Measurements from ENCODE around the gene CCDC116. TPM values are rescaled to one million over a fixed set of nuclear protein-coding genes. Genes with fewer than 3 reads are reported as not detected.

Gene CCDC116
- total RNA-seq, 2 donors from 2014 or later, result 0.59 TPM; not detected in 1

DNA sequence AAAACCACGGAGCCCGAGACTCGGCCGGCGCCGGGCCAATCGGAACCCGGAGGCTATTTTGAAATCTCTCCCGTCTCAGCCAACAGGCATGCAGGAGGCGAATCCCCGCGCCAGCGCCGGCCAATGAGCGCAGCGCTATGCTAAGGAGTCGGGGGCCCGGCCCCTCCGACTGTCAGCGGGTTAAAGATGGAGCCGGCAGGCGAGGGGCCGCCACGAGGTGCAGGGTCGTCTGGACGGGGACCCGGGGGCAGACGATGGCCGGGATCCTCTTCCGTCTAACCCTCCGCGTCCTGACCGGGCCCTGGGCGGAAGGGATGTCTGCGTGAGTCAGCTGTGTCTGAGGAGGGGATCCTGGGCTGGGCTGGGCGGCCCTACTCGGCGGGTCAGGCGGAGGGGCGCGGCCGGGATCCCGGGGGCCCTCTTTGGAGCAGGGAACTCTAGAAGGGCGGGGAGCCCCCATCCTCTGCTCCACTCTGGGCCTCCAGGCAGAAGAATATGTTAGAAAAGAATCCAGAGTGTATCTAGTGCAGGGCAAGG, 19.5 kb downstream of the CCDC116 start:
- Histone ChIP-seq H3K36me3 (no peaks in the 10 kb centered on the region), H3K9ac (ENCODE audit: low read depth in 2 of 2, low read length in 2 of 2) (peak overlapping the region; percentile 61 to 70), H3K9me3 (no peaks in the 10 kb centered on the region), H3K4me1 (peaks cover 14% of the 10 kb centered on the region), H3K27ac (no peak overlapping the region), H3K27me3 (no peaks in the 10 kb centered on the region), H3K4me3 (peak overlapping the region; percentile 70)
- no peak for TF ChIP-seq CTCF (IDR thresholded peaks at IDR 0.05)
- peak; percentile 94 for DNase-seq
- intact Hi-C loops (cut with DNase I), result no loop called here

GRCh38 chr22:21652547-21653545, 20.3 kb downstream of the CCDC116 start:
- H3K9me3 ChIP-seq, result no peaks in the 10 kb centered on the region
- no peaks in the 10 kb centered on the region for H3K27me3 ChIP-seq
- H3K36me3 ChIP-seq, result no peaks in the 10 kb centered on the region
- H3K27ac ChIP-seq, result no peak overlapping the region
- DNase-seq, result no peak
- no peak for TF ChIP-seq CTCF (IDR thresholded peaks at IDR 0.05)
- peak overlapping the region in 1 of 2 donors; percentile 70 for H3K9ac ChIP-seq (ENCODE audit: low read depth in 2 of 2, low read length in 2 of 2)
- peak overlapping the region; percentile 70 for H3K4me3 ChIP-seq
- intact Hi-C loops (cut with DNase I), result no loop called here
- H3K4me1 ChIP-seq, result peaks cover 14% of the 10 kb centered on the region

GRCh38 chr22:21657020-21657359, 24.4 kb downstream of the CCDC116 start:
- Histone ChIP-seq H3K9ac (ENCODE audit: low read depth in 2 of 2, low read length in 2 of 2) (no peak overlapping the region), H3K36me3 (no peaks in the 10 kb centered on the region), H3K4me3 (peak overlapping the region; percentile 74), H3K27ac (no peak overlapping the region), H3K9me3 (no peaks in the 10 kb centered on the region), H3K27me3 (no peaks in the 10 kb centered on the region), H3K4me1 (peaks cover 4% of the 10 kb centered on the region)
- DNase-seq, result no peak
- no peak for TF ChIP-seq CTCF (IDR thresholded peaks at IDR 0.05)
- intact Hi-C loops (cut with DNase I), result no loop called here

GRCh38 chr22:21657360-21658032, 24.9 kb downstream of the CCDC116 start:
- Histone ChIP-seq H3K9ac (ENCODE audit: low read depth in 2 of 2, low read length in 2 of 2) (peak overlapping the region in 1 of 2 donors; percentile 50), H3K27me3 (no peaks in the 10 kb centered on the region)

More at GRCh38 chr22:21657360-21658032, 24.9 kb downstream of the CCDC116 start:
- H3K36me3 ChIP-seq, result no peaks in the 10 kb centered on the region
- peak; percentile 16 for TF ChIP-seq CTCF (IDR thresholded peaks at IDR 0.05)
- H3K4me3 ChIP-seq, result peak overlapping the region; percentile 74
- intact Hi-C loops (cut with DNase I), result no loop called here
- peak; percentile 87 for DNase-seq
- H3K4me1 ChIP-seq, result peaks cover 2% of the 10 kb centered on the region
- H3K27ac ChIP-seq, result no peak overlapping the region
- no peaks in the 10 kb centered on the region for H3K9me3 ChIP-seq

Data from colonic mucosa (tissue), 4 donors.